ENCODE measurements around the gene RHBDF2. TPM values are rescaled to one million over a fixed set of nuclear protein-coding genes. Genes with fewer than 3 reads are reported as not detected.
"Not testable (repeated sequence)": the region's sequence is repeated elsewhere in the genome, so short reads cannot be mapped to it uniquely, and the experiment has no call there.

Gene RHBDF2
- total RNA-seq, 2 donors from 2014 or later = 30.4 to 43.1 TPM

- DNase-seq (ENCODE audit: low spot score in 2 of 2) (no peak), ATAC-seq (no peak)
- Mint-ChIP-seq H3K27ac (peak overlapping the region in 1 of 2 donors; percentile 64), H3K36me3 (no peaks in the 10 kb centered on the region), H3K9me3 (no peaks in the 10 kb centered on the region)
Observed at GRCh38 chr17:76530811-76531485, 29.7 kb upstream of the RHBDF2 start.

GRCh38 chr17:76530095-76530723, 29.0 kb upstream of the RHBDF2 start:
- ATAC-seq (no peak), DNase-seq (ENCODE audit: low spot score in 2 of 2) (no peak)
- no peaks in the 10 kb centered on the region for H3K36me3 Mint-ChIP-seq
- H3K9me3 Mint-ChIP-seq = no peaks in the 10 kb centered on the region
- H3K27ac Mint-ChIP-seq = peak overlapping the region; percentile 29 to 64

GRCh38 chr17:76529224-76530094, 28.2 kb upstream of the RHBDF2 start:
- no peaks in the 10 kb centered on the region for H3K36me3 Mint-ChIP-seq
- no peaks in the 10 kb centered on the region for H3K9me3 Mint-ChIP-seq
- DNase-seq (ENCODE audit: low spot score in 2 of 2) (no peak), ATAC-seq (no peak)
- no peak overlapping the region for H3K27ac Mint-ChIP-seq

- no peaks in the 10 kb centered on the region for H3K9me3 Mint-ChIP-seq
- DNase-seq (ENCODE audit: low spot score in 2 of 2) (no peak), ATAC-seq (no peak)
- H3K36me3 Mint-ChIP-seq = no peaks in the 10 kb centered on the region
- H3K27ac Mint-ChIP-seq = peak overlapping the region in 1 of 2 donors; percentile 50
Observed at GRCh38 chr17:76528528-76529223, 27.5 kb upstream of the RHBDF2 start.

- ATAC-seq (peak in 1 of 2 donors; percentile 19), DNase-seq (ENCODE audit: low spot score in 2 of 2) (no peak)
- peak overlapping the region in 1 of 2 donors; percentile 50 for H3K27ac Mint-ChIP-seq
- no peaks in the 10 kb centered on the region for H3K9me3 Mint-ChIP-seq
- no peaks in the 10 kb centered on the region for H3K36me3 Mint-ChIP-seq
Observed at GRCh38 chr17:76528156-76528527, 26.9 kb upstream of the RHBDF2 start.

- DNase-seq (ENCODE audit: low spot score in 2 of 2) (peak in 1 of 2 donors; percentile 63), ATAC-seq (peak in 1 of 2 donors; percentile 71)
- peak overlapping the region in 1 of 2 donors; percentile 50 for H3K27ac Mint-ChIP-seq
- no peaks in the 10 kb centered on the region for H3K9me3 Mint-ChIP-seq
- no peaks in the 10 kb centered on the region for H3K36me3 Mint-ChIP-seq
Observed at GRCh38 chr17:76527430-76528111, 26.3 kb upstream of the RHBDF2 start.

- H3K27ac Mint-ChIP-seq; DNase-seq (ENCODE audit: low spot score in 2 of 2); ATAC-seq; H3K9me3 Mint-ChIP-seq; H3K36me3 Mint-ChIP-seq: not testable (repeated sequence)
Observed at GRCh38 chr17:76527016-76527415, 25.8 kb upstream of the RHBDF2 start.

- H3K9me3 Mint-ChIP-seq; H3K27ac Mint-ChIP-seq; ATAC-seq; H3K36me3 Mint-ChIP-seq; DNase-seq (ENCODE audit: low spot score in 2 of 2): not testable (repeated sequence)
Observed at GRCh38 chr17:76525513-76525833, 24.2 kb upstream of the RHBDF2 start.

- Mint-ChIP-seq H3K27ac (peak overlapping the region in 1 of 2 donors; percentile 14), H3K36me3 (no peaks in the 10 kb centered on the region), H3K9me3 (no peaks in the 10 kb centered on the region)
- DNase-seq (ENCODE audit: low spot score in 2 of 2) (no peak), ATAC-seq (no peak)
Observed at GRCh38 chr17:76524598-76525512, 23.6 kb upstream of the RHBDF2 start.

GRCh38 chr17:76523084-76524037, 22.1 kb upstream of the RHBDF2 start:
- no peaks in the 10 kb centered on the region for H3K9me3 Mint-ChIP-seq
- ATAC-seq (peak; percentile 83 to 94), DNase-seq (ENCODE audit: low spot score in 2 of 2) (peak; percentile 85 to 92)
- H3K27ac Mint-ChIP-seq = no peak overlapping the region
- H3K36me3 Mint-ChIP-seq = no peaks in the 10 kb centered on the region

GRCh38 chr17:76521683-76522082, 20.5 kb upstream of the RHBDF2 start:
- H3K27ac Mint-ChIP-seq; H3K9me3 Mint-ChIP-seq; H3K36me3 Mint-ChIP-seq; DNase-seq (ENCODE audit: low spot score in 2 of 2); ATAC-seq: not testable (repeated sequence)

GRCh38 chr17:76521262-76521661, 20.0 kb upstream of the RHBDF2 start:
- ATAC-seq (no peak), DNase-seq (ENCODE audit: low spot score in 2 of 2) (no peak)
- Mint-ChIP-seq H3K36me3 (no peaks in the 10 kb centered on the region), H3K9me3 (no peaks in the 10 kb centered on the region), H3K27ac (no peak overlapping the region)

GRCh38 chr17:76519048-76519966, 18.1 kb upstream of the RHBDF2 start:
- DNase-seq (ENCODE audit: low spot score in 2 of 2) (no peak), ATAC-seq (no peak)
- Mint-ChIP-seq H3K9me3 (no peaks in the 10 kb centered on the region), H3K36me3 (no peaks in the 10 kb centered on the region), H3K27ac (peak overlapping the region; percentile 37 to 40)

- no peak for ATAC-seq
- H3K27ac Mint-ChIP-seq = peak overlapping the region in 1 of 2 donors; percentile 28
- no peaks in the 10 kb centered on the region for H3K9me3 Mint-ChIP-seq
Observed at GRCh38 chr17:76517638-76518038, 16.4 kb upstream of the RHBDF2 start.

More at GRCh38 chr17:76517638-76518038, 16.4 kb upstream of the RHBDF2 start:
- DNase-seq (ENCODE audit: low spot score in 2 of 2) = no peak
- H3K36me3 Mint-ChIP-seq = no peaks in the 10 kb centered on the region

Measured in activated naive CD4-positive, alpha-beta T cell treated with anti-CD3 and anti-CD28 coated beads, Interleukin-2, amount 50 U/mL, for 72 hours (primary cell).